ENCODE results near the gene NT5DC1.

The NT5DC1 gene

GRCh38 chr6:116221911-116222310, 121.3 kb downstream of the NT5DC1 start:
- Histone ChIP-seq H3K27me3 (ENCODE audit: insufficient read depth, low read length, poor library complexity, severe bottlenecking) (no peaks in the 10 kb centered on the region), H3K4me3 (ENCODE audit: low read length, poor library complexity, severe bottlenecking) (no peak overlapping the region), H3K4me2 (ENCODE audit: low read depth, low read length, poor library complexity, severe bottlenecking) (no peak overlapping the region), H3K36me3 (ENCODE audit: insufficient read depth, low read length) (no peaks in the 10 kb centered on the region; the same call in 1 of the 2 replicates), H3K79me2 (ENCODE audit: insufficient read depth, low read length) (no peaks in the 10 kb centered on the region), H3K9me2 (replicated peaks; ENCODE audit: low read depth, low read length) (no peaks in the 10 kb centered on the region), H4K20me1 (ENCODE audit: insufficient read depth, low read length, poor library complexity, severe bottlenecking) (no peaks in the 10 kb centered on the region), H3K4me1 (ENCODE audit: insufficient read depth, low read length, poor library complexity, severe bottlenecking) (no peaks in the 10 kb centered on the region), H3K9ac (ENCODE audit: low read depth, low read length, poor library complexity, severe bottlenecking) (no peak overlapping the region), H3F3A (ENCODE audit: low read depth) (no peaks in the 10 kb centered on the region), H2AFZ (ENCODE audit: low read length) (no peak overlapping the region), H3K9me3 (ENCODE audit: insufficient read depth, low read depth, low read length) (no peaks in the 10 kb centered on the region)
- TF ChIP-seq EZH2phosphoT487 (IDR thresholded peaks at IDR 0.05; ENCODE audit: borderline replicate concordance): no peak
- TF ChIP-seq CTCF (conservative IDR thresholded peaks at IDR 0.05; ENCODE audit: low read length): no peak

GRCh38 chr6:116223355-116223754, 122.7 kb downstream of the NT5DC1 start:
- Histone ChIP-seq H3K9ac (ENCODE audit: low read depth, low read length, poor library complexity, severe bottlenecking) (no peak overlapping the region), H3K36me3 (ENCODE audit: insufficient read depth, low read length) (no peaks in the 10 kb centered on the region; the same call in 1 of the 2 replicates), H3K9me2 (replicated peaks; ENCODE audit: low read depth, low read length) (no peaks in the 10 kb centered on the region), H3K4me3 (ENCODE audit: low read length, poor library complexity, severe bottlenecking) (no peak overlapping the region), H3K4me2 (ENCODE audit: low read depth, low read length, poor library complexity, severe bottlenecking) (no peak overlapping the region), H3K4me1 (ENCODE audit: insufficient read depth, low read length, poor library complexity, severe bottlenecking) (no peaks in the 10 kb centered on the region), H4K20me1 (ENCODE audit: insufficient read depth, low read length, poor library complexity, severe bottlenecking) (no peaks in the 10 kb centered on the region), H3F3A (ENCODE audit: low read depth) (no peaks in the 10 kb centered on the region), H2AFZ (ENCODE audit: low read length) (no peak overlapping the region), H3K79me2 (ENCODE audit: insufficient read depth, low read length) (no peaks in the 10 kb centered on the region), H3K9me3 (ENCODE audit: insufficient read depth, low read depth, low read length) (no peaks in the 10 kb centered on the region), H3K27me3 (ENCODE audit: insufficient read depth, low read length, poor library complexity, severe bottlenecking) (no peaks in the 10 kb centered on the region)
- no peak for TF ChIP-seq EZH2phosphoT487 (IDR thresholded peaks at IDR 0.05; ENCODE audit: borderline replicate concordance)
- no peak for TF ChIP-seq CTCF (conservative IDR thresholded peaks at IDR 0.05; ENCODE audit: low read length)

GRCh38 chr6:116229287-116229913, 128.7 kb downstream of the NT5DC1 start:
- H2AFZ ChIP-seq (ENCODE audit: low read length): no peak overlapping the region
- no peaks in the 10 kb centered on the region for H3K27me3 ChIP-seq (ENCODE audit: insufficient read depth, low read length, poor library complexity, severe bottlenecking)
- no peaks in the 10 kb centered on the region; the same call in 1 of the 2 replicates for H3K36me3 ChIP-seq (ENCODE audit: insufficient read depth, low read length)
- no peak overlapping the region for H3K9ac ChIP-seq (ENCODE audit: low read depth, low read length, poor library complexity, severe bottlenecking)
- no peaks in the 10 kb centered on the region for H4K20me1 ChIP-seq (ENCODE audit: insufficient read depth, low read length, poor library complexity, severe bottlenecking)
- no peaks in the 10 kb centered on the region for H3F3A ChIP-seq (ENCODE audit: low read depth)
- TF ChIP-seq EZH2phosphoT487 (IDR thresholded peaks at IDR 0.05; ENCODE audit: borderline replicate concordance) (no peak), CTCF (conservative IDR thresholded peaks at IDR 0.05; ENCODE audit: low read length) (no peak)
- no peak overlapping the region for H3K4me3 ChIP-seq (ENCODE audit: low read length, poor library complexity, severe bottlenecking)
- no peaks in the 10 kb centered on the region for H3K9me3 ChIP-seq (ENCODE audit: insufficient read depth, low read depth, low read length)
- no peaks in the 10 kb centered on the region for H3K9me2 ChIP-seq (replicated peaks; ENCODE audit: low read depth, low read length)
- H3K4me1 ChIP-seq (ENCODE audit: insufficient read depth, low read length, poor library complexity, severe bottlenecking): no peaks in the 10 kb centered on the region
- H3K79me2 ChIP-seq (ENCODE audit: insufficient read depth, low read length): no peaks in the 10 kb centered on the region
- no peak overlapping the region for H3K4me2 ChIP-seq (ENCODE audit: low read depth, low read length, poor library complexity, severe bottlenecking)

Data from Loucy (cell line).